Central memory CD8-positive, alpha-beta T cell (primary cell): ENCODE results near the gene MC2R.

ENCODE experiments used
- ATAC-seq: fragments of 150-1000 bp; cut with Tn5 transposase; replicated peaks from 2 replicates; pipeline ENCODE4 v1.10.0; 2022; ENCODE audit warnings: mild to moderate bottlenecking, moderate FRiP score, moderate number of reproducible peaks; ENCODE audit not compliant: poor library complexity, severe bottlenecking; ENCODE audit errors: extremely low read depth
- DNase-seq, 2 donors: peaks; one replicate each; pipeline ENCODE4 v3.0.0; 2021; ENCODE audit warnings: low spot score in 2 of 2
- H3K27ac Mint-ChIP-seq: one replicate; pipeline ENCODE4 v1.8.0; 2022; ENCODE audit warnings: low read depth, mild to moderate bottlenecking, moderate library complexity, mixed read lengths
- H3K27me3 Mint-ChIP-seq: one replicate; pipeline ENCODE4 v1.8.0; 2022; ENCODE audit warnings: mixed read lengths
- H3K36me3 Mint-ChIP-seq: one replicate; pipeline ENCODE4 v1.8.0; 2022; ENCODE audit warnings: mild to moderate bottlenecking, moderate library complexity, mixed read lengths; ENCODE audit not compliant: insufficient read depth
- H3K4me1 Mint-ChIP-seq: one replicate; pipeline ENCODE4 v1.8.0; 2022; ENCODE audit warnings: mixed read lengths
- H3K4me3 Mint-ChIP-seq: one replicate; pipeline ENCODE4 v1.8.0; 2022; ENCODE audit warnings: mild to moderate bottlenecking, moderate library complexity, mixed read lengths
- H3K9me3 Mint-ChIP-seq: one replicate; pipeline ENCODE4 v1.8.0; 2022; ENCODE audit warnings: mixed read lengths

The MC2R gene

DNA sequence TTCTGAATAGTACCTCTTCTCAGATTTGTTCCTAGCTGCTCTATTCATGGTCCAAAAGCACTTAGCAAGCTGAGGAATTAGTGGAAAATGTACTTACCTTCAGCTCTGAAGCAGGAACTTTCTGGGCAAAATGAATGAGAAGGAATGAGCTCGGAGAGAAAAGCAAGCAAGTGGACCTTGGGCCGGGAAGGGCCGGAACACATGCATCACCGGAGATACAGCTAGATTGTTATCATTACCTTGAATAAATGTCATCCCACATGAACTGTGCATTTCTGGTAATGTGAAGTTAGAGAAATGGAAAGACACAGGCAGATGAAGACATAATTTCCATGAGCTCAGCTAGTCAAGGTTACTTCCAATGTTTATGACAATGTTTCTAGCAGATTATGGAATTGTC is at the start of gene MC2R:
Gene MC2R, minus strand, starts transcription at position 146 of the 400 bp plus-strand sequence. CDS start 30,018 bp downstream, outside the sequence.
- Mint-ChIP-seq H3K9me3 (no peaks in the 10 kb centered on the region), H3K4me1 (no peaks in the 10 kb centered on the region), H3K36me3 (no peaks in the 10 kb centered on the region), H3K27me3 (peaks cover 26% of the 10 kb centered on the region), H3K27ac (no peak within 1 kb of the TSS), H3K4me3 (no peak within 1 kb of the TSS)
- no peak for ATAC-seq
- no peak for DNase-seq

DNA sequence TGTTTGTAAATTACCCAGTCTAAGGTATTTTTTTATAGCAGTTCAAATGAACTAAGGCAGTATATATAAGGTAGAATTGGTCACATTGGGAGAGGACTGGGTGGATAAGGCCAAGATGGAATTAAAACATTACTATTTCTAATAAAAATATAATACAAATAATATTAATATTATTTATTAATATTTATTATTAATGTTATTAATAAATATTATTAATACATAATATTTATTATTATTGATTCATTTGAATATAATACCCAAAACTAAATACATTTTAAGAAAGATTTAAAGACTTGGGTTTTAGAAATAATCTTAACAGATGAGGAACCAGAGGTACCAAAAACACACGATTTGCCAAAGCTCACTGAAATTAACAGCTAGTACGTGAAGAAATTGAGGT is 30.5 kb upstream of the MC2R start:
- DNase-seq, result no peak
- H3K27me3 Mint-ChIP-seq, result no peaks in the 10 kb centered on the region
- H3K4me1 Mint-ChIP-seq, result no peaks in the 10 kb centered on the region
- H3K36me3 Mint-ChIP-seq, result no peaks in the 10 kb centered on the region
- ATAC-seq, result no peak
- H3K4me3 Mint-ChIP-seq, result no peak overlapping the region
- H3K27ac Mint-ChIP-seq, result no peak overlapping the region
- H3K9me3 Mint-ChIP-seq, result peaks cover 9% of the 10 kb centered on the region

DNA sequence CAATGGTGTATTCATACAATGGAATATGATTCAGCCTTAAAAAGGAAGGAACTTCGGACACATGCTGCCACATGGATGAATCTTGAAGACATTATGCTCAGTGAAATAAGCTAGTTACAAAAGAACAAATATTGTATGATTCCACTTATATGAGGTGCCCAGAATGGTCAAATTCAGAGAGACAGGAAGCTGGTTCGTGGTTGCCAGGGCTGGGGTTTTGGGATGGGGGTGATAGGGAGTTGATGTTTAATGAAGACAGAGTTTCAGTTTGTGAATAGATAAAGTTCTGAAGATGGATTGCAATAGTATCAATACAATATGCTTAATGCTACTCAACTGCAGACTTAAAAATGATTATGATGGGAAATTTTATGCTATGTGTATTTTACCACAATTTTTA is 28.0 kb upstream of the MC2R start:
- ATAC-seq, result no peak

DNA sequence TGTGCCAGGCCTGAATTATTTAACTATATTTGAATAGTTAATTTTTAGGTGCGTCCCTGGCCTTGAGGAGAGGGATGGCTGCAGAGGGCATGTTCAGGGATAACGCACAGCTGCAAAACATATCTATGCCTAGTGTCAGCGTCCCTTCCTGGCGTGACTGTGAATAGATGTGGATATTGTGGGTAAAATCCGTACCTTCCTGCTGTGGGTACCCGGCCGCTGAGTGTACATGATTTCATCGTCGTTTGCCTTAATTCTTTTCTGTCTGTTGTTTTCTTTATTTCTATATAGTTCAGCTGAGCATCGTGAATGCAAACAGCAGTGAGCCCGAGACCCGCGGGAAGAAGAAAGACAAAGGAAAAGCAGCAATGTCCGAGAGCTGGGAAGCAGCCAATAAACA is 25.0 kb upstream of the MC2R start:
- H3K27me3 Mint-ChIP-seq, result peaks cover 8% of the 10 kb centered on the region
- no peak overlapping the region for H3K27ac Mint-ChIP-seq
- no peaks in the 10 kb centered on the region for H3K9me3 Mint-ChIP-seq
- DNase-seq (no peak), ATAC-seq (no peak)
- H3K36me3 Mint-ChIP-seq, result no peaks in the 10 kb centered on the region
- H3K4me3 Mint-ChIP-seq, result no peak overlapping the region
- H3K4me1 Mint-ChIP-seq, result no peaks in the 10 kb centered on the region

More for the DNA sequence above, 28.0 kb upstream of the MC2R start:
- Mint-ChIP-seq H3K27ac (no peak overlapping the region), H3K27me3 (peaks cover 8% of the 10 kb centered on the region), H3K9me3 (peaks cover 9% of the 10 kb centered on the region), H3K4me3 (no peak overlapping the region), H3K4me1 (no peaks in the 10 kb centered on the region), H3K36me3 (no peaks in the 10 kb centered on the region)
- no peak for DNase-seq

DNA sequence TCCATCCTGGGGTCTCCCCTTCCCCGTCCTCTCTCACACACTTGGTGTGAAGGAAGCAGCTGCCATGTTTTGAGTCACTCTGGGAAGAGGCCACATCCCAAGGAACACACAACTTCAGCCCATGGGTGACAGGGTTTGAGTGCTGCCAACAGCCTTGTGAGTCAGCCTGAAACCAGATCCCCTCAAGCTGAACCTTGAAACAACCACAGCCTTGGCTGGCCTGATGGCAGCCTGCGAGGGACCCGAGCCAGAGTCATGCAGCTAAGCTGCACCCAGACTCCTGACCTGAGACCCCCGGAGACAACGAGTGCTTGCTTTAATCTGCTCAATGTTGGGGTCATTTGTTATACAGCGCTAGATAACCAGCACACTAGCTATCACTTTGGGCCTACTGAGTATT is 19.3 kb upstream of the MC2R start:
- H3K27ac Mint-ChIP-seq, result no peak overlapping the region
- H3K9me3 Mint-ChIP-seq, result no peaks in the 10 kb centered on the region
- H3K36me3 Mint-ChIP-seq, result no peaks in the 10 kb centered on the region
- no peak for ATAC-seq
- no peak overlapping the region for H3K4me3 Mint-ChIP-seq
- peaks cover 8% of the 10 kb centered on the region for H3K27me3 Mint-ChIP-seq
- no peaks in the 10 kb centered on the region for H3K4me1 Mint-ChIP-seq
- no peak for DNase-seq

DNA sequence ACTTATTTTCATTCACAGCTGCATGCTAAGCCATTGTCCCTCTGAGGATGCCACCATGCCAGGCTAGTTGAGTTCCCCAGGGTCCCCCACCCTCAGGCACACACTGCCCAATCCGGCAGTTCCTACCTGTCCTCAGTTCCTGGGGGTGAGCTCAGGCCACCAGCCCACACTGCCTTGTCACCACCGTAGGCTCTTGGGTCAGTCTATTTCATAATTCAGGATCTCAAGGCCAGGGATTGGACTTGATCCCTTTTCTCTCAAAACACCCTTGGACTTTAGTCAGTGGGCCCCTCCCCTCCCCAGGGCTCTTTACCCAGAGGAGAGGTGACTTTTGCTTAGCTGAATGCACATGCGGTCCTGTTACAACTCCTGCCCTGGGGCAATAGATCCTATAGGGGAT is 18.7 kb upstream of the MC2R start:
- H3K4me3 Mint-ChIP-seq, result no peak overlapping the region
- H3K27ac Mint-ChIP-seq, result no peak overlapping the region
- peaks cover 8% of the 10 kb centered on the region for H3K27me3 Mint-ChIP-seq
- H3K4me1 Mint-ChIP-seq, result no peaks in the 10 kb centered on the region
- no peak for ATAC-seq
- no peak for DNase-seq
- no peaks in the 10 kb centered on the region for H3K9me3 Mint-ChIP-seq
- H3K36me3 Mint-ChIP-seq, result no peaks in the 10 kb centered on the region

DNA sequence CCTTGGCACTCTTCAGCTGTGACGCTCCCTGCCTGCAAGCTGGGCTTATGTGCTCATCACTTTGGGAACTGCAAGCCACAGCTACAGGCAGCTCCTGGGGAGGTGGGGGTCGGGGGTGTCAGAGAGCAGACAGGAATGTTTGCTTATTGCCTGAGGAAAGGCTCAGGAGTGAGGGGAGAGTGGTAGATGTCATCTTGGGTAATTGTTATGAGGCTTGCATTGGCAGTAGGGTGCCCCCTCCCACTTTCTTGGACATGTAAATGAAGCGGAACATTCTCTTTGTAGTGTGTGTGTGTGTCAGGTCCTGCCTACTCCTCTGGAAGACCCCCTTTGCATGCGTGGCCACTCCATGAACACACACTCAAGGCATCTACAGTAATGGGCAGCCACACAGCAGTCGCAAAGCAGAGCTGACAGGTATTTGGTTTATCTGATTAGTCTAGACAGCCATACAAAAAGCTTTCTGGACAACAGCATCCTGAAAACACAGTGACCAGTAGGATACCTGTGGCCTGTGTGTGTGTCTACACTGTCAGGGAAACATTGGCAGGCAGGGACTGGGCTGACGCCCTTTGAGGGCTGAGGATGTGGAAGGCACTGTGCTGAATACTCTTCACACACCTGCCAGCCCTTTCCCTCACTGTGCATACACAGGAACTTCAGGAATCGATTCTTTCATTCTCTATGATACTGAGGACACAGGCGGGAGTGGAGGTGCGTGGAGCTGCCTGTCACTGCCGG is 17.1 kb upstream of the MC2R start:
- H3K27ac Mint-ChIP-seq, result no peak overlapping the region
- H3K4me1 Mint-ChIP-seq, result no peaks in the 10 kb centered on the region
- H3K27me3 Mint-ChIP-seq, result no peaks in the 10 kb centered on the region
- ATAC-seq (no peak), DNase-seq (no peak)
- H3K4me3 Mint-ChIP-seq, result no peak overlapping the region
- H3K9me3 Mint-ChIP-seq, result no peaks in the 10 kb centered on the region
- no peaks in the 10 kb centered on the region for H3K36me3 Mint-ChIP-seq

DNA sequence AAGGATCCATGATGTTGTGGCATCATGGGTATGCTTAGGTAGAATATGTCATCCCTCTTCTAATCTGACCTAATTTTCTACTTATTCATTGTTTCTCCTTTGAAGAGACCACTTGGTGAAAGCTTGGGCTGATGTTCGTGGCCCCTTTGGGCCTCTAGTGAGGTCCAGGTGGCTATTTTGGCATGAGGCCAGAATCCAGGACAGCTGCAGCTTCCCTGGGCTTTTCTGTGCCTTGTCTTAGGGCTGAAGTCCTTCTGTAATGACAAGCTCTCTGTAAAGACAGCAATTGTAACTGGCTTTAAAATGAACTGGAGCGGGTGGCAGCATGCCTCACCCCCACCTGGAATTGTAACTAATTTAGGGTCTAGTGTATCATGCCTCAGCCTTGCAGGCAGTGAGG is 15.6 kb upstream of the MC2R start:
- peaks cover 7% of the 10 kb centered on the region for H3K27me3 Mint-ChIP-seq
- H3K9me3 Mint-ChIP-seq, result no peaks in the 10 kb centered on the region
- no peaks in the 10 kb centered on the region for H3K36me3 Mint-ChIP-seq
- H3K4me1 Mint-ChIP-seq, result no peaks in the 10 kb centered on the region
- ATAC-seq, result no peak
- H3K4me3 Mint-ChIP-seq, result no peak overlapping the region
- no peak overlapping the region for H3K27ac Mint-ChIP-seq
- no peak for DNase-seq

DNA sequence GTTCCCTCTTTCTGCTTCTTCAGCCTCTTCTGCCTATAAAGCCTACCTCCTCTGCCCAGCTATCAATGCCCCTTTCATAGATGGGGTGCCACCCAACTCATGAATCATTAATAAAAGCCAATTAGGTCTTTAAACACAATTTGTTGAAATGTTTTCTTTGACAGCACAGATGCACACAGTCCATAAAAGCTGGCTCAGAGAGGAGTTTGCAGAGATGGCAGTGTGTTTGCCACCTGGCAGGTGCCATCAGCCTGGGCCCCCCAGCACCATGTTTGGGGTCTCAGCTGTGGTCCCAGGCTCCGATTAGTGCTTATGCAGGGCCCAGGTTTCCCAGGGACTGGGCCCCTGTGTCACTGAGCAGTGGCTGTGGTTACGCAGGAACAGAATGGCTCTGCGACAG is 7.9 kb upstream of the MC2R start:
- ATAC-seq (no peak), DNase-seq (no peak)
- H3K9me3 Mint-ChIP-seq, result no peaks in the 10 kb centered on the region
- H3K27ac Mint-ChIP-seq, result no peak overlapping the region
- no peak overlapping the region for H3K4me3 Mint-ChIP-seq
- no peaks in the 10 kb centered on the region for H3K4me1 Mint-ChIP-seq
- no peaks in the 10 kb centered on the region for H3K36me3 Mint-ChIP-seq
- peaks cover 15% of the 10 kb centered on the region for H3K27me3 Mint-ChIP-seq

DNA sequence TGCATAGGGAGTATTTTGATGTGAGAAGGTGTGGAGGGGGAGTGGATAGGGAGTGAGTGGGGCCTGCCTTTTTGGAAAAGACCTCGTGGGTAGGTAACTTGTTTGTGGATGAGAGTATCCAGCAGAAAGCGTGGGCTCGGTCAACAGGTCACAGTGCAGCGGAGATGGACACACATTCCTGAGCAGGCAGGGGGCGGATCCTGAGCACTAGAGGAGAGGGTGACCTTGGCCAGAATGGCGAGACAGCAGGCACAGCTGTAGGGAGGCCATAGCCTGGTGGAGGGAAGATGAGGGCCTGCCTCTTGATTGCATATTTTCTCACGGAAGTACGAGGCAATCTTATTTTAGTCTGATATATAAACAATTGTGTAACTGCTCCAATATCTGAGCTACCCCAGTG is 3.6 kb upstream of the MC2R start:
- no peaks in the 10 kb centered on the region for H3K9me3 Mint-ChIP-seq
- H3K4me1 Mint-ChIP-seq, result no peaks in the 10 kb centered on the region
- ATAC-seq, result no peak
- no peak for DNase-seq
- no peak overlapping the region for H3K27ac Mint-ChIP-seq
- peaks cover 14% of the 10 kb centered on the region for H3K27me3 Mint-ChIP-seq
- no peaks in the 10 kb centered on the region for H3K36me3 Mint-ChIP-seq
- H3K4me3 Mint-ChIP-seq, result no peak overlapping the region

DNA sequence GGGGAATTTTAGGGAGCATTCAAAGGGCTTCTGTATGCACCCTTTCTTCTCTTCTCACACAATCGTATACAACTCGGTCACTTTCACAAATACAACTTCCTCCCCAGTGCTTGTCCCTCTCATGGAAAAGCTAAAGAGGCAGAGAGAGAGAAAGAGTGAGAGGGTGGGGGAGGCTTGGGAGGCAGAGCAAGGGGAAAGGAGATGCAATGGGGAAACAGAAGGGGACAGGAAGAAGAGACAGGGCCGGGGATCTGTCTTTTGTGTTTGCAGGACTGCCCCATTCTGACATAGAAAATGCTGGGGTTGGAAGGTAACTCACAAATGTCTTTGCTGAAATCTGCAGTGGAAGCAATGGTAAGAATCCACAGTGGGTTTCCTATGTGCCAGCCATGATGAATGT is 2.1 kb upstream of the MC2R start:
- no peak overlapping the region for H3K4me3 Mint-ChIP-seq
- H3K27ac Mint-ChIP-seq, result no peak overlapping the region
- no peak for ATAC-seq
- H3K4me1 Mint-ChIP-seq, result no peaks in the 10 kb centered on the region
- DNase-seq, result no peak
- no peaks in the 10 kb centered on the region for H3K36me3 Mint-ChIP-seq
- no peaks in the 10 kb centered on the region for H3K9me3 Mint-ChIP-seq
- peaks cover 26% of the 10 kb centered on the region for H3K27me3 Mint-ChIP-seq

DNA sequence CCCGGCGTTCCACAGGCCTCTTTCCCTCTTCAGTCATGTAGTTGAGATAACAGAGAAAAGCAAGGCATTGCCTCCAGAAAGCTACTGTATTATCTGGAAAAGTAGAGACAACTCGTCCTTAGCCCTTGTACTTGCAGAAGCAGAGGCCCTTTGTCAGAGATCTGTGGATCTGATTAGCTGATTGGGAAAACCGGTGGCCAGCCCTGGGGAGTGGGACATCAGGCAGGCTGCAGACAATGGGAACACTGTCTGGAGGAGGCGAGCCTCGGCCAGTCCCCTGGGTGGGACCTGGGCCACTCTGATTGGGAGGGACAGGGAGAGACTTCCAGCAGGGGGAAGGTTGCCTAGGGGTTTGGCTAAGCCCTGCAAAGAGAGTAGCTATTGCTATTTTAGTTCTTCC is 1.2 kb upstream of the MC2R start:
- Mint-ChIP-seq H3K36me3 (no peaks in the 10 kb centered on the region), H3K9me3 (no peaks in the 10 kb centered on the region), H3K4me3 (no peak overlapping the region), H3K27me3 (peaks cover 26% of the 10 kb centered on the region), H3K27ac (no peak overlapping the region), H3K4me1 (no peaks in the 10 kb centered on the region)
- no peak for DNase-seq
- no peak for ATAC-seq

DNA sequence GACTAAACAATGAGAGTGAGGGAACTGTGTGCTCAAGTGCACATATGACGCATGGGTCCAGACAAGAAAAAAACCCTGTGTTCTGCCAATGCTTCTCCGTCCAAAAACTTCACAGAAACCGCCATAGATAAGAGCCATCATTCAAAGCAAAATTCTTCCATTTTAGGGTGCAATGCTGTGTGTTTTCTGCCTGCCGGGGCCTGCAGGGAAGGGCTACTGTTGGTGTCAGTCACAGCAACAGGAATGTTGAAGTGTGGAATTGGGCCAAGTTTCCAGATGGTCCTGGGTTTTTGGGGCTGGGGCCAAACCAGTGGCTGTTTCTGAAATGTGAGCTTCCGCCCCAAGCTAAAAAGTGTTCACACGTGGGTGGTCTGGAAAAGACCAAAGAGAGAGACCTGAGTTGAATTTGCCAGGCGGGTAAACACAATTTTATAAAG is 677 bp upstream of the MC2R start:
- Mint-ChIP-seq H3K4me1 (no peaks in the 10 kb centered on the region), H3K36me3 (no peaks in the 10 kb centered on the region), H3K27me3 (peaks cover 26% of the 10 kb centered on the region), H3K4me3 (no peak overlapping the region), H3K9me3 (no peaks in the 10 kb centered on the region), H3K27ac (no peak overlapping the region)
- ATAC-seq (no peak), DNase-seq (no peak)
